B cell (primary cell): ENCODE measurements around the gene ENO1. TPM values are rescaled to one million over a fixed set of nuclear protein-coding genes. Genes with fewer than 3 reads are reported as not detected.

Experiments used
- ATAC-seq: fragments of 200-7000 bp; cut with Tn5 transposase; one replicate; pipeline ENCODE4 v1.10.0; 2021; ENCODE audit warnings: low read depth, mild to moderate bottlenecking, moderate number of reproducible peaks, moderate library complexity
- CTCF ChIA-PET: fragments of 350-600 bp; sonication (Branson Sonifier 250); formaldehyde crosslinking; loops from one replicate; lab custom pipeline; 2021; ENCODE audit warnings: antibody characterized with exemption, inconsistent platforms; lab: Charles Lee
- POLR2A ChIA-PET: fragments of 350-600 bp; sonication (Branson Sonifier 250); formaldehyde crosslinking; loops from one replicate; lab custom pipeline; 2021; ENCODE audit warnings: antibody characterized with exemption; lab: Charles Lee
- DNase-seq: peaks from one replicate; pipeline ENCODE4 v3.0.0; 2013
- H2AFZ ChIP-seq: 2 replicates; pipeline ENCODE4 v1.6.1; 2012; ENCODE audit warnings: mild to moderate bottlenecking, low read depth, low read length; ENCODE audit not compliant: insufficient read depth, poor library complexity, severe bottlenecking
- H3K27ac ChIP-seq, 2 donors: 1 replicate in 1 of 2; 2 replicates in 1 of 2; pipeline ENCODE4 v1.5.1; 2012 to 2013; ENCODE audit warnings: low read length in 2 of 2, mild to moderate bottlenecking in 2 of 2, moderate library complexity in 1 of 2
- H3K27me3 ChIP-seq, 4 experiments: fragments of 200-600 bp in 1 of 4; sonication (generic) in 1 of 4; replicated peaks in 1 of 4; 1 replicate in 2 of 4; 2 replicates in 2 of 4; pipeline versions ENCODE4 v1.6.1 to v1.7.0; 2013 to 2016; ENCODE audit warnings: low read length in 3 of 4, mild to moderate bottlenecking in 2 of 4, mixed read lengths in 1 of 4, moderate library complexity in 1 of 4; ENCODE audit not compliant: insufficient read depth in 4 of 4, control insufficient read depth in 3 of 4; ENCODE audit errors: control extremely low read depth in 1 of 4
- H3K36me3 ChIP-seq, 2 experiments: replicated peaks in 1 of 2; 1 replicate in 1 of 2; 2 replicates in 1 of 2; pipeline versions ENCODE4 v1.6.1 to v1.7.1; 2013; ENCODE audit warnings: low read length in 1 of 2; ENCODE audit not compliant: insufficient read depth in 2 of 2, control insufficient read depth in 1 of 2; ENCODE audit errors: control extremely low read depth in 1 of 2, extremely low read depth in 1 of 2
- H3K4me1 ChIP-seq, 2 donors: fragments of 200-600 bp in 1 of 2; sonication (generic) in 1 of 2; 1 replicate in 1 of 2; 2 replicates in 1 of 2; pipeline versions ENCODE4 v1.5.1 to v1.6.1; 2013 to 2017; ENCODE audit warnings: low read length in 2 of 2; ENCODE audit not compliant: control insufficient read depth in 2 of 2, insufficient read depth in 2 of 2
- H3K4me2 ChIP-seq: replicated peaks from 2 replicates; pipeline ENCODE3; 2012; ENCODE audit warnings: mild to moderate bottlenecking, low read depth, low read length; ENCODE audit not compliant: poor library complexity, severe bottlenecking
- H3K4me3 ChIP-seq, 5 experiments: fragments of 200-600 bp in 1 of 5; sonication (generic) in 1 of 5; 1 replicate in 3 of 5; 2 replicates in 2 of 5; pipeline versions ENCODE4 v1.5.1 to v1.7.0; 2011 to 2016; ENCODE audit warnings: low read length in 4 of 5, mild to moderate bottlenecking in 4 of 5, low read depth in 2 of 5, control low read depth in 1 of 5, moderate library complexity in 1 of 5; ENCODE audit not compliant: insufficient read depth in 1 of 5; ENCODE audit errors: control extremely low read depth in 1 of 5, extremely low read depth in 1 of 5
- H3K79me2 ChIP-seq: fragments of 200-600 bp; sonication (generic); one replicate; pipeline ENCODE4 v1.6.0; 2016; ENCODE audit warnings: low read length; ENCODE audit not compliant: control insufficient read depth, insufficient read depth
- H3K9ac ChIP-seq: fragments of 200-600 bp; sonication (generic); 2 replicates; pipeline ENCODE4 v1.6.1; 2017; ENCODE audit warnings: mild to moderate bottlenecking, low read length, moderate library complexity
- H3K9me3 ChIP-seq, 3 donors: one replicate each; pipeline versions ENCODE4 v1.6.1 to v1.7.1; 2013; ENCODE audit warnings: low read length in 2 of 3; ENCODE audit not compliant: control insufficient read depth in 2 of 3, insufficient read depth in 1 of 3; ENCODE audit errors: control extremely low read depth in 1 of 3
- H4K20me1 ChIP-seq: 2 replicates; pipeline ENCODE4 v1.6.0; 2012; ENCODE audit warnings: mild to moderate bottlenecking, low read length; ENCODE audit not compliant: insufficient read depth, control insufficient read depth, poor library complexity, severe bottlenecking
- H3K27ac Mint-ChIP-seq: one replicate; pipeline ENCODE4 v1.8.0; 2021; ENCODE audit warnings: mixed read lengths
- H3K27me3 Mint-ChIP-seq: one replicate; pipeline ENCODE4 v1.8.0; 2021; ENCODE audit warnings: mixed read lengths
- H3K4me1 Mint-ChIP-seq: one replicate; pipeline ENCODE4 v1.8.0; 2021; ENCODE audit warnings: mixed read lengths
- H3K4me3 Mint-ChIP-seq: one replicate; pipeline ENCODE4 v1.8.0; 2021; ENCODE audit warnings: mixed read lengths
- H3K9me3 Mint-ChIP-seq: one replicate; pipeline ENCODE4 v1.8.0; 2022; ENCODE audit warnings: mixed read lengths; ENCODE audit not compliant: insufficient read depth
- CTCF ChIP-seq: fragments of 200-600 bp; IDR thresholded peaks from one replicate; pipeline ENCODE4 v1.8.0; 2022; ENCODE audit warnings: antibody characterized with exemption, mild to moderate bottlenecking
- EZH2 ChIP-seq: IDR thresholded peaks from 2 replicates; pipeline ENCODE4 v1.6.1; 2012; ENCODE audit warnings: borderline replicate concordance, low read depth, mild to moderate bottlenecking, moderate library complexity, low read length; ENCODE audit not compliant: insufficient read depth, poor library complexity, severe bottlenecking
- WGBS: methylation state at CpG from one replicate; pipeline ENCODE4 v1.1.5; 2013; ENCODE audit warnings: missing lambda C conversion rate; ENCODE audit not compliant: insufficient coverage; 5-methylcytosine and 5-hydroxymethylcytosine counted together
- intact Hi-C: fragments of 100-400 bp; cut with micrococcal nuclease; formaldehyde crosslinking; loops from one replicate; pipeline ENCODE4 v1.10.0; 2022
- polyA plus RNA-seq: library from polyadenylated mRNA; depleted of rRNA; stranded (reverse); fragments of >200 nt; gene quantifications from 2 replicates; pipeline ENCODE4 v1.2.3, GENCODE V29; 2012
- total RNA-seq, 2 donors: library from RNA; stranded (reverse); fragments of 120-200 nt in 1 of 2; gene quantifications; 1 replicate in 1 of 2; 2 replicates in 1 of 2; pipeline versions ENCODE4 v1.2.3 to v1.2.4, GENCODE V29; 2013 to 2022

Gene ENO1
- total and polyA plus RNA-seq, 2 donors (not counting 1 experiment from before 2014, with no cell fraction given): 193 to 237 TPM

DNA sequence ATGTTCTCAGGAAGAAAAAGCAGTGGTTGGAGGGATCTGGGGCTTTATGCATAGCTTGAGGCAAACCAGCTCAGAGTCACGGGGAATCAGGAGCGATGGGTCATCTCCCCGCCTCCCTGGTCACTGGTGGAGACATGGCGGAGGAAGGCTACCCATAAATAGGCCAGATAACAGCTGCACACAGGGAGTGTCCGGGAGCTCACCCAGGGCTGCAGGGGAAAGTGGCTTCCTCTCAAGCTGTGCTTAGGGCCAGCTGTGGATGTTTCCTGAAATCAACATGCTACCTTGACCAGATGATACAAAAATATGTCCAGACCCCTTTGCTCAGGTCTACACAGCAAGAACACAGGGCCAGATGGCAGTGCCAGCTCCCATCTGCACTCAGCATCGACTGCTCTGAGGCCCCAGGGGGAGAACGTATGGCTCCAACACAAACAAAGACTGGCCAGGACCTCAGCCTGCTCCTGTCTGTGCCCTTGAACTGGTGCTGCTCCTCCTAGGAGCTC is 33.9 kb downstream of the ENO1 start:
- Histone ChIP-seq H3K9me3 (peaks cover 0 to 4% (median 0%) of the 10 kb centered on the region in 3 donors), H3K27ac (no peak overlapping the region), H3K27me3 (no peaks in the 10 kb centered on the region), H3K4me2 (no peak overlapping the region), H2AFZ (no peak overlapping the region), H3K4me1 (peaks cover 2 to 5% of the 10 kb centered on the region in 2 donors), H3K36me3 (no peaks in the 10 kb centered on the region), H3K79me2 (no peaks in the 10 kb centered on the region), H3K9ac (no peak overlapping the region), H3K4me3 (no peak overlapping the region), H4K20me1 (no peaks in the 10 kb centered on the region)
- Mint-ChIP-seq H3K4me3 (no peak overlapping the region), H3K27me3 (peaks cover 14% of the 10 kb centered on the region), H3K4me1 (peaks cover 2% of the 10 kb centered on the region), H3K27ac (no peak overlapping the region), H3K9me3 (no peaks in the 10 kb centered on the region)
- ATAC-seq (no peak), DNase-seq (no peak)
- ChIA-PET POLR2A (no interaction called here), CTCF (interaction anchor here (1.1 to 9.4 kb wide), 4 partner anchors 18 to 829 kb away, joined by 3 to 119 read pairs (median 8); no protein-coding TSS in a partner anchor)
- TF ChIP-seq CTCF: no peak
- no peak for TF ChIP-seq EZH2
- WGBS: 68% methylated on average over 7 of the region's 7 CpGs
- intact Hi-C loops: no loop called here

- Mint-ChIP-seq H3K4me1 (no peaks in the 10 kb centered on the region), H3K27me3 (peaks cover 14% of the 10 kb centered on the region), H3K9me3 (no peaks in the 10 kb centered on the region), H3K4me3 (no peak overlapping the region), H3K27ac (no peak overlapping the region)
- CTCF ChIA-PET: no interaction called here
- intact Hi-C loops: no loop called here
- POLR2A ChIA-PET: no interaction called here
- no peaks in the 10 kb centered on the region for H3K4me1 ChIP-seq
- no peak for ATAC-seq
- TF ChIP-seq CTCF: no peak
- no peak for TF ChIP-seq EZH2
- 95% methylated on average over 2 of the region's 3 CpGs for WGBS
- peaks cover 0 to 4% (median 0%) of the 10 kb centered on the region in 3 donors for H3K9me3 ChIP-seq
- no peak overlapping the region for H3K4me3 ChIP-seq
- no peak for DNase-seq
- H3K36me3 ChIP-seq: no peaks in the 10 kb centered on the region
- no peak overlapping the region for H3K9ac ChIP-seq
- H3K4me2 ChIP-seq: no peak overlapping the region
- H4K20me1 ChIP-seq: no peaks in the 10 kb centered on the region
- no peak overlapping the region for H3K27ac ChIP-seq
- H3K79me2 ChIP-seq: no peaks in the 10 kb centered on the region
- no peak overlapping the region for H2AFZ ChIP-seq
- H3K27me3 ChIP-seq: no peaks in the 10 kb centered on the region
Observed at GRCh38 chr1:8841395-8841794, 37.1 kb downstream of the ENO1 start.
